HG03175 (cell line): ENCODE data around the gene NALCN.

Experiments
- ATAC-seq: cut with Tn5 transposase; IDR thresholded peaks from one replicate; pipeline ENCODE4 v1.9.1; 2021; ENCODE audit warnings: mild to moderate bottlenecking, moderate library complexity; ENCODE audit not compliant: unreplicated experiment

Gene NALCN

DNA sequence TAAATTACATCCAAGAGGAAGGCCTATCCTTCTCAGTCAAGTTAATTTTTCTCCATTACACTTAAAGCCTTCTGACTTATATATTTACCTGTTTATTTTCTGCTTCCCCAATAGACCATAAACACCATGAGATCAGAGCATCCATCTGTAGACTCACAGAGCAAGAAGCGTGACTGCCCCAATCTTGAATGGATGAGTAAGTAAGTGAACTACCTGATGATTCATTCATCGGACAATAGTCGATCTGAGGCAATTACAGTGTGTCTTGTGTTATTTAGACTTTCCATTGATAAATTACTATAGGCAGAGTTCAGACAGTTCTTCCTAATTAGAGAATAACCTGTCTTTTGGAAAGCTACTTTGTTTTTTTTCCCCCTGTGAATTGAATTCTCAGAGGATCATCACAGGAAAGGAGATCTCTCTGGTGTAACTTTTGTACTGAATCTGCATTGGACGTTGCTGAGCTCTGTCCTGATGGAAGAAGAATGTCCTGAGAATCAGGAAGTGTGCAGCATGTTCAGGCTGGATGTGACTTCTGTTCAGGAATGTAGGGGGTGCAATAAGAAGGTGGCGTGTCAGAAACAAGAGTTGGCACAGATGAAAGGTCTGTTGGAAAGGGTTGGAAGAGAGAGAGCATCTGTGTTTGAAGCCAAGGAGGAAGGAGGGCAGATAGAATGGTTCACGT, 367.0 kb downstream of the NALCN start:
- no peak for ATAC-seq

DNA sequence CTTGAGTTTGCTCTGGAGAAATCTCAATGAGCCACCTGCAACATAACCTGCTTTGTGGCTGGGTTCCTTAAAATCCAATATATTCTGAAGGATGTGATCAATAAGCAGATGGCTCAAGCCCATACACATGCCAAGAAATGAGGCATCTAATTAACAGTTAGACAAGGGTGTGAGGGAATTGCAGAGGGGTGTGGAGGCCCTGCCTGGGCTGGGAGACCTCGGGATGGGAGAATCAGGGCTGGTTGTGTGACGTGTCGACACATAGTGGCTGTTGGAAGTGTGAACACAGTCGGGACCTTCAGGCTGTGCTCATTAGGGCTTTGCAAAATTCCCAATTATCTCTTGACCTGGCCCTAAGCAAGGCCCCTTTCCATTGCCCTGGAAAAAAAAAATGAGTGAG, 379.8 kb downstream of the NALCN start:
- ATAC-seq: no peak

DNA sequence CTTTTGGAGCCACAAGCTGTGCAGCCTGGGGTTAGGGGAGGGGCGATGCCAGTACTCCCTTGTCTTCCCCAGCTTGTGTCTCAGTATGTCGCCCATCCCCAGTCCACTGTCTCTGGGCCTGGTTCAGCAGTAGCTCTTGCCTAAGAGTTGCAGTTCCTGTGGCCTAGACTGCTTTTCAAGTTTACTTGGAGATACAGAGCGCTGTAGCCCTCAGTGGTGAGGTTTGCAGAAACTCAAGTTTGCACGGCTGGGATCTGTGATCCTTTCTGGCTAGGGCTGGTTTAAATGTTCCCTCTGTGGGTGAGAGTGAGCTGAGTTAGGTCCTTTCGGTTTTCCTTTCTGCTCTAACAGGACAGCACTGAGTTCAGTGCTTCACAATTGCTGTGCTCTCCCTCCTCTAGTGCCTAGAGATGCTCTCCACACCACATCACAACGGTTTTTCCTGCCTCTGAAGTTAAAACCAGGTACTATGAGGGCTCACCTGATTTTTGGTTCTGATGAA, 381.1 kb downstream of the NALCN start:
- no peak for ATAC-seq

DNA sequence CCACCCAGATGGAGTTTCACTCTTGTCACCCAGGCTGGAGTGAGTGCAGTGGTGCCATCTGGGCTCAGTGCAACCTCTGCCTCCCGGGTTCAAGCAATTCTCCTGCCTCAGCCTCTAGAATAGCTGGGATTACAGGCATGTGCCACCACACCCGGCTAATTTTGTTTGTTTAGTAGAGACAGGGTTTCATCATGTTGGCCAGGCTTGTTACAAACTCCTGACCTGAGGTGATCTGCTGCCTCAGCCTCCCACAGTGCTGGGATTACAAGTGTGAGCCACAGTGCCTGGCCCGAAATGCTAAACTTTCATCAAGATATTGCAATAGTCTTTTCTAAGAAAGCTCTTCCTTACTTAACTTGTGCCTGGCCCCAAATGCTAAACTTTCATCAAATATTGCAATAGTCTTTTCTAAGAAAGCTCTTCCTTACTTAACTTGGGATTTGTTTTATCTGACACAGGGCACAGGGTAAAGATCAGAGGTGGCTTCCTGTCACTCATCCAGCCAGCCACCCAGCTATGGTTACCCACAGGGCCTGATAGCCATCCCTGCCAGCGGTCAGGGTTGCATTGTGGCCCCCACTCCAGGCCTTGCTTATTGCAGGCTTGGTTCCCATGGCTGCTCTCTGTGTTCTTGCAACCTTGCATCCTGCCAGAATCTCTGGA, 389.4 kb downstream of the NALCN start:
- ATAC-seq: no peak

- ATAC-seq: no peak
Measured at GRCh38 chr13:101026328-101026727, 390.0 kb downstream of the NALCN start.

DNA sequence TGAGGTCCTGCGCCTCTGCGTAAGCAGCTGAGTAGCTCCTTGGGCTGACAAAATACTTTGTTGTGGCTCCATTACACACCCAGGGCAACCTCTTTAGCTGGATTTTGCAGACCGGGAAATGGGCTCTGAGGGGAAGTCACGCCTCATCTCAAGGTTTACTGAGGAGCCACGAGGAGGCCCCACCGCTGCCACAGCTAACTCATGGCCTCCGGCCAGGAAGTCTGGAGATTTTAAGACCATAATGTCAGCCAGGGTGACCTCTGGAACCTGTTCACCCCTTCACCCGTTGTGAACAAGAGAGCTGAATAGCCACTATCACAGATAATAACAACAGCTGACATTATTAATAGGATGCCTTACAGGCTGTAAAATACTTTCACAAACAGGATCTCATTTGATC, 390.4 kb downstream of the NALCN start:
- no peak for ATAC-seq

GRCh38 chr13:101025519-101025918, 390.8 kb downstream of the NALCN start:
- ATAC-seq: no peak

- no peak for ATAC-seq
Measured at GRCh38 chr13:101019126-101019525, 397.2 kb downstream of the NALCN start.

GRCh38 chr13:101018720-101019119, 397.6 kb downstream of the NALCN start:
- ATAC-seq: no peak

GRCh38 chr13:101017123-101017872, 399.0 kb downstream of the NALCN start:
- ATAC-seq: no peak

DNA sequence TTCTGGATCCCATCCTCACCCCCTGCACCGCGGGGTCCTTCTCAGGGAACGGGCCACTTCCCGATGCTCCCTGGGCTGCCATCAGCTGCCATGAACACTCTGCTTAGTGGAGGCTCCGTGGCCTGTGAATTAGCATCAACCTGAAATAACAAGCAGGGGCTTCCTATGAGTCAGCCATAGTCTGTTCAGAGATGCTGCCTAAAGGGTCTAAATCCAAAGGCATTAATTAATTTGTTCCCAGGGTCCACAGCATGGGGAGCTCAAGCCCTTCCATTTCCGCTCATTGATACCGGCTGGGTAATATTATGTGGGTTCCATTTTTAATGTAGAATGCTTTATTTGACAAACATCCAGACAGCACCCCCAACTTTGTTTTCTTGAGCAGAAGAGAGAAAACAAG, 399.8 kb downstream of the NALCN start:
- ATAC-seq: no peak

- ATAC-seq: no peak
Measured at GRCh38 chr13:101013245-101013644, 403.1 kb downstream of the NALCN start.

DNA sequence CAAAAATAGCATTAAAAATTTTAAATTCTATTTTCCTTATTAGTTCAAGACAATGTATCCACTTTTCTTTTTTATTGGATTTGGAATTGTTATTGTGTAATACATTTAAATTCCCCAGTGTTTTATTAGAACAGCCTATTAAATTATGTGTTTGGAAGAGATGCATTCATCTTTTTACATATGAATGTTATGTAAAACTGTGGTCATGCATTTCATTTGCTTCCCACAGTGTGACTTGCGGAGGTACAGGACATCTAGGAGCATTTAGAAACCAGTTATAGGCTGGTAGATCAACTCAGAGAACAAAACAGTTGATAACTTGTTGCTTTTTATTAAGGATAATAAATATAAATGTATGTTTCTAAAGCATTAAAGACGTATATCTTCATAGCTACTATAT, 406.2 kb downstream of the NALCN start:
- ATAC-seq: no peak

DNA sequence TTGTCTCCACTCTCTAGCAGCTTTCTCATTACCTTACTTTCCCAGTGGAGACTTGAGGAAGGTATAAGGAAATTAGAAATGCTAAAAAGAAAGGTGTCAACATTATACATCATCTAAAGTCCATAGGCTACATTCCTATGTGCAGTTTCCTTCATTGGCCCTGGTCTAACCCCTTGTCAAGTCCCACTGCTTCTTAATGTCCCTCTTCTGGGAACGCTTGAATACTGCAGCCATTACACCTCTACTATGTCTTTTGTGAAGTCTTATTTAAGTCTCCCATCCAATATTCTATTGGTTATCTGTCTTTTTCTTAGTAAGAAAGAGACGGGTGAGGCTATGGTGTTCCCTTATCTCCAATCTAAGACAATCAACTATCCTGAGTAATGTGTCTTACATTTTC, 409.1 kb downstream of the NALCN start:
- no peak for ATAC-seq
